HG02943 (cell line): Measurements from ENCODE around the gene VAV1.

Experiments
- ATAC-seq: cut with Tn5 transposase; IDR thresholded peaks from one replicate; pipeline ENCODE4 v1.9.1; 2021; ENCODE audit warnings: mild to moderate bottlenecking, low read depth, moderate library complexity; ENCODE audit not compliant: unreplicated experiment

VAV1 gene

GRCh38 chr19:6877766-6878165 lies 105.3 kb downstream of the VAV1 start:
- no peak for ATAC-seq

DNA sequence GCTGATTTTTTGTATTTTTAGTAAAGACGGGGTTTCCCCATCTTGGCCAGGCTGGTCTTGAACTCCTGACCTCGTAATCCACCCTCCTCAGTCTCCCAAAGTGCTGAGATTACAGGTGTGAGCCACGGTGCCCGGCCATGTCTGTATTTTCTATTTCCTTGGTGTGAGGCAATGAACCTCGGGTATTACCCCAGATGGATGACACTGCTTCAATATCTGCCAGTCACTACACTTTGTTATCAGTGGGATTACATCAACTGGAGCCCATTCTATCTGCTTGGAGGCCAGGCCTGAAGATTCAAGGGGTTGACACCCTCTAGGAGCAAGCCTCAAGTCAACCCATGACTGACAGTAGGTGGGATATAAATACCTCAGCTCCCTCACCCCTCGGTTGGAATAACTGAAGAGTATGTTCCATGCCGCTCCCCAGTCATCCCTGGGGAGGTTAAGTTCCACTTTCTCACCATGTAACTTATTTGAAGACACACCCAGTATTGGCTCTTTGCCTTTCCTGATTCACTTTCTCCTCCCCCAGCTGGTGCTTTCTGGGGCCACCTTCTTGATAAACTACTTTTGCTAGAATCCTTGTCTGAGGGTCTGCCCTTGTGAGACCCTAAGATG lies 113.9 kb downstream of the VAV1 start:
- no peak for ATAC-seq

DNA sequence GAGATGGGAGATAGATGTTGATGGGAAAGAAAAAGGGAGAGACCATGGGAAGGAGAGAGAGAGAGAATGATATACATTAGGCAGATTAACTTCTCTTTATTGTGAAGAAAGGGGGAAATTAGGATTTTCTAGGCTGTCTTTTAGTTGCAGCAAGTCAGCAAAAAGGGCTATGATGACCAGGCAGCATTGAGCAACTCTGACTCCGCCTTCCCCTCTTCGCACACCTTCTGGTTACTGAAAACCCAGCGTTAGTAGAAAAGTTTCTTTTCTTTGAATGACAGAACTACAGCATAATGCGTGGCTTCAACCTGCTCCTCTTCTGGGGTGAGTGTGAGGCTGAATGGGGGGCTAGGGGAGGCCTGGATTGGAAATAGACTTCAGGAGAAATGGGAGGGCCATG lies 114.8 kb downstream of the VAV1 start, which contains the start of gene ADGRE1:
TSS of gene ADGRE1 (plus strand) at position 264 of the 400 bp plus-strand sequence. CDS start at position 294, 30 bp downstream.
- no peak for ATAC-seq

GRCh38 chr19:6888967-6889366 lies 116.5 kb downstream of the VAV1 start:
- no peak for ATAC-seq

DNA sequence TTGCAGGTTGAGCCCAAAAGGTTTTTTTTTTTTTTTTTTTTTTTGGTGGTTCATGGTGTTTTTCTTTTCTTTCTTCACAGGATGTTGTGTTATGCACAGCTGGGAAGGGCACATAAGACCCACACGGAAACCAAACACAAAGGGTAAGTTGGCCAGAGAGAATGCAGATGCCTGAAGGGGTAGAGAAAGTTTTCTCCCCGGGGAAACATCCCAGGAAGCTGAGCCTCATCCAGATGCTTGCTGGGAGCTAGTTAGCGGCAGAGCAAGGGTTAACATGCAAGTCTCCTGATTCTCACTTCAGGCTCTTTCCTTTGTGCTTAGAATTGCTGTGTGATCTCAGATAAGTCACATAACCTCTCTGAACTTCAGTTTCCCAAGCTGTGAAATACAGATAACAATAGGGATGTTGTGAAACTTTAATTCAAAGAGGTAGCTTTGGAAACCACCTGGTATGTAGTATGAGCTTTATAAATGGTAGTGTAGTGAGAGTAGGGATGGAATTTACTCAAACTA lies 117.9 kb downstream of the VAV1 start:
- no peak for ATAC-seq

GRCh38 chr19:6890938-6891337 lies 118.4 kb downstream of the VAV1 start:
- ATAC-seq = no peak

- no peak for ATAC-seq
Measured at GRCh38 chr19:6891761-6892385, 119.4 kb downstream of the VAV1 start.

DNA sequence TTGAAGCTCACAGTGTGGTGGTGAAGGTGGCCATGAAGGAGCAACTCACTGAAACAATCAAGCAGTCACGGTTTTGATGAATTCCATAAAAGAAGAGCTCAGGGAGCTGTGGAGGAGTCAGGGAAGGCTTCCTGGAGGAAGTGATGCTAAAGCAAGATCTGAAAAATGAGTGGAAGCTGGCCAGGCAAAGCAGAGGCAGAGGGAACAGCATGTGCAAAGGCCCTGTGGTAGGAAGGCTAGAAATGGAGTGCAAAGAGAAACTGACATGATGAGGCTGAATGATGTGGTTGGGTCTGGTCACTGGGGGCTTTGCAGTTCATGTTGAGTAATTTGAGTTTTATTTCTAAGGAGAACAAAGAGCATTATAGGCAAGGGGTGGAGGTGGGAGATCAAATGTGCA lies 121.8 kb downstream of the VAV1 start:
- no peak for ATAC-seq

DNA sequence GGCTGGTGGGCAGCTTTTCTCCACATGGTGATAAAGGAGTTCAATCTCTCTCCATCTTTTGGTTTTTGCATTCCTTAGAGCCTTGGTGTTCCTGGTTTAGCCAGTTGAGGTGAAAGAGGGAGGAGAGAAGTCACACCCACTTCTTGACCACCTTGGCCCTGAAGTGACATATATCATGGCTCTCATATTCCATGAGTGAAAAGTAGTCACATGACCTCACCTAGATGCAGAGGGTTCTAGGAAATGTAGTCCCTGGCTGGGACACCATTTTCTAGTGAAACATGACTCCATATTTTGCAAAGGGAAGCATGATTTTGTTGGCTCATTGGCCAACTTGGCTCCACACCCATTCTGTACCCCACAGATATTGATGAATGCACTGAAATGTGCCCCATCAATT lies 130.9 kb downstream of the VAV1 start:
- no peak for ATAC-seq

DNA sequence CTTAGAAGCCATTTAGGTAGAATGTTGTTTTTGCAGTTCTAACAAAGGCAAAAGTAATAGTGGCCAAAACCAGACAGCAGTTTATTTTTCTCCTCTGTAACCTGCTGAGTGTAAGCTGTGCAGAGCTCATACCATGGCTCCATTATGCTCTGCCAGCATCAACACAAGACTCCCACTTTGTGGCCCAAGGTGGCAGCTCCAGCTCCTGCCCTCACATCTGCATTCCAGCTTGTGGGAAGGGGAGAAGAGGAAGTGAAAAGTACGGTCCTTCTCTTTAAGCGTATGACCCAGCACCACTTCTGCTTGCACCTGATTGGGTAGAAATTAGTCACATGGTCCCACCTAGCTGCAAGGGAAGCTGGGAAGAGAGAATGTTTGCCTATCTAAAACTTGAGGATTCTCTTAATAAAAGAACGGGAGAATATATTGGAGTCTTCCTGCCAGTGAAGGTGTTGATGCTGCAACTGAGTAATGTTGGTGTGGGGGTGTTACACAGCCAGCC lies 134.1 kb downstream of the VAV1 start:
- ATAC-seq = no peak
